Right forelimb (tissue), 1 donor: Measurements from ENCODE around the gene COMMD3.
A peak's percentile ranks its signal among the peaks of the same experiment; 100 is the strongest.

Experiments
- DNase-seq: peaks from one replicate; pipeline ENCODE4 v3.0.0-alpha.2; 2018

The COMMD3 gene

DNA sequence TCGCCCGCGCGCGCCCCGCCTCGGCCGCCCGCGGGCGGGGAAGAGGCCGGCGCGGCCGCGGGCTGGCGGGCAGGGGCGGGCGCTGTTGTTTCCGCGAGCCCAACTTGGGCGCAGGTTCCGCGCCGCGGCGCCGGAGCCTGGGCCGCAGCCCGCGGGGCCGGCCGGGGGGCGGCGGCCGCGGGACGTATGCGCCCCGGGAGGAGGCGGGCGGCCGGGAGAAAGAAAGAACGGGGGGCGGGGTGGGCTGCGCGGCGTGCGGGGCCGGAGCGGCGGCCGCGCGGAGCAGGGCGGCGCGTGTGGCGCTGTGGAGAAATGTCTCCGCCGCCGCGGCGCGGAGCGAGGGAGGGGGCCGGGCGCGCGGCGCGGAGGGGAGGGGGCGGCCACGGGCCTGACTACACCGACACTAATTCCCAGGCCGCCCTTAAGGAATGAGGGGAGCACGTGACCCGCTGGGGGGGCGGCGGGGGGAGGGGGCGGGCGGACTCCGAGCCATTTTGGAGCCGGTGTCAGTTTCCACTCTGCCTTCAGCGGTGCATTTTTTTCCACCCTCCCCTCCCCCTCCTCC, 4.5 kb downstream of the COMMD3 start, which contains the start of gene BMI1:
Gene BMI1, plus strand, starts transcription at position 509 of the 565 bp plus-strand sequence. CDS start 5,351 bp downstream, outside the sequence.
- DNase-seq = peak; percentile 96

DNA sequence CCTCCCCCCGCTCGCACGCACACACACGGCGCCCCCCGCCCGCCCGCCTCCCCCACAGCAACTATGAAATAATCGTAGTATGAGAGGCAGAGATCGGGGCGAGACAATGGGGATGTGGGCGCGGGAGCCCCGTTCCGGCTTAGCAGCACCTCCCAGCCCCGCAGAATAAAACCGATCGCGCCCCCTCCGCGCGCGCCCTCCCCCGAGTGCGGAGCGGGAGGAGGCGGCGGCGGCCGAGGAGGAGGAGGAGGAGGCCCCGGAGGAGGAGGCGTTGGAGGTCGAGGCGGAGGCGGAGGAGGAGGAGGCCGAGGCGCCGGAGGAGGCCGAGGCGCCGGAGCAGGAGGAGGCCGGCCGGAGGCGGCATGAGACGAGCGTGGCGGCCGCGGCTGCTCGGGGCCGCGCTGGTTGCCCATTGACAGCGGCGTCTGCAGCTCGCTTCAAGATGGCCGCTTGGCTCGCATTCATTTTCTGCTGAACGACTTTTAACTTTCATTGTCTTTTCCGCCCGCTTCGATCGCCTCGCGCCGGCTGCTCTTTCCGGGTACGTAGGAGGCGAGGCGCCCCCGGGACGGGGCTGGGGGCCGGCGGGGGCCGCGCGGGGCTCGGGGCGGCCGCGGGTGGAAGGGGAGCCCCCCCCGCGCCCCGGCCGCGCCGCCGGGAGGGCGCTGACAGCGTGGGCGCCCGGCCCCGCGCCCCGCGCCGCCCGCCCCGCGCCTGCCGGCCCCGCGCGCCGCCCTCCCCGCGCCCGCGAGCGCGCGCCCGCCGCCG, 5.2 kb downstream of the COMMD3 start:
- peak; percentile 85 for DNase-seq

DNA sequence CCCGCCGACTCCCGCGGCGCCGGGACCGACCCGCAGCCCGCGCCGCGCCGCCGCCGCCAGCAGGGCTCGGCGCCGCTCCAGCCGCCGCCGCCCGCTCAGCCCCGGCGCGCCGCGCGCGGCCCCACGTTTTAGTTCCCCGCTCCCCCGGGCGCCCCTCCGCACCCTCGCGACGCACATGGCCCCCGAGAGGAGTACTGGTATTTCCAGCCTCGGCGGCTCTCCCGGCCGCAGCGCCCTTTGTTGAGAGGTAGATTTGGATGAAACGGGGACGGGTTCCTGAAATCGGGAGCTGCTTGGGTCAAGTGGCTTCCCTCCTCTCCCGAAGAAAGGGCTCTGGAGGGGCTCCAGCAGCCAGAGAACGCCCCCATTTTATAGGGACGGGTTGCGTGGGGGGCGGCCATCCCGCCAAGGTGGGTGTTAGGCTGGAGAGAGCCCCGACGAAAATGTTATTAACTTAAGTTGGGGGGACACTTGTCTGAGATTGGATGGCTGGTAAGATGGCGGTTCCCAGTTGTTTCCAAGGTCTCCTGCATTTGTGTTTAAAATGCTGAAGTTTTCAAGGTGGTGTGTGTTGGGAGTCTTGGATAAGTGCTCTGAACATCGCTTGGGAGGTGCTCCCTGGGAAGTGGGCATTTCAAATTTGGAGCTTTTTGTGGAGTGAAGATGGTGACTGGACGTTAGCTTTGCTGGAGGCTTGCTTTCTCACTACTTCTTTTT, 5.9 kb downstream of the COMMD3 start:
- DNase-seq = peak; percentile 68

DNA sequence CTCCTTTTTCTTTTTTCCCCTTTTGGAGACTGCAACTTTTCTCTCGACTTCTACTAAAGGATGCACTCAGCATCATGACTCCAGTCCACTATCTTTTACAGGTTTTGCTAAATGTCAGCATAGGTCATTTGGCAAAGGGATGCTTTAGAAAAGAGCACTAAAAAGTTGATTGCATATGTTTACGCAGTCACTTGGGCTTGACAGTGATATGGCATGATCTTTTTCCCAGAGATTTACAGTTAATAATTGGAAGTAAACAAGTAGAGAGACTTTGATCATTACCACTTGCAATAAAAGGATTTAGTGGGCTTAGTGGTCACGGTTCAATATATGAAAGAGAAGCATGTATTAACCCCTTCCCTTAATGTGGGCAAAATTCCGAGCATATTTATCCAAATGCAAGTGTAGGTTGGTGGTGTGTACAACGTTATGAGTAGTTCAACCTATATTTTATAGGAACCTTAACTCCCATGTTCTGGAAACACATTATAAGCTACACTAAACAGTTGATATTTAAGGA, 6.5 kb downstream of the COMMD3 start:
- no peak for DNase-seq

DNA sequence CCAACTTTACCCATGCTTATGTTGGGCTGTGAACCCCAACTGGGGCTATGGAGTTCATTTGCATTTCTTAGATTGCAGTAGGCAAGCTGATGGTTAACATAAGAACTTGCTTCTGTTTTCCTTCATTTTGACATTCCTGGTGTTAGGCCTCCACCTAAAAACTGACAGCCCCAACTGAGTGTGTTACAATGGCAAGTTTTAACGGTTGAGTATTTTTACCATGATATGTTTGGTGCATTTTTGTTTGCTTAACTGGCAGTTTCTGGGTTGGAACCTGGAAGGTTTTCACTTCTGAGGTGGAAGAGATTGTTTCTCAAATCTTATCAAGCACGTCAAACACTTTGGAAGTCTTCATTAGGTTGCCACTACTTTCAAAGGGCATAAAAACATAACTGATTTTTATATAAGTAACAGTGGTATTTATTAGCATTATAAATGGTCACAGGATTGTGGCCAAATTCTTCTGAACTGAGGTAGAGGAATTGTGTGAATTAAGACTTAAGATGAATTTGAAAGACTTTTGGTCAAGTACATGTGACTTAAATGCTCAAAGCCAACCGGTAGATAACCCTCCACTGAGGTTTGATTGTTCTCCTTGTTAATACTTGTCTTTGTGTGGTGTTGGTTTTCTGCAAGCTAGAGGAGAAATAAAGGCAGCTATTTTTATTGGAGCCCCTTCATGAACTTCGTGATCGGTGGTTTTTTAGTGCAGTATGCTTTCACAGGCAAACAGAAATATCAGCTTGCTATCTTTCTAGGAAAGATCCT, 7.5 kb downstream of the COMMD3 start:
- no peak for DNase-seq

DNA sequence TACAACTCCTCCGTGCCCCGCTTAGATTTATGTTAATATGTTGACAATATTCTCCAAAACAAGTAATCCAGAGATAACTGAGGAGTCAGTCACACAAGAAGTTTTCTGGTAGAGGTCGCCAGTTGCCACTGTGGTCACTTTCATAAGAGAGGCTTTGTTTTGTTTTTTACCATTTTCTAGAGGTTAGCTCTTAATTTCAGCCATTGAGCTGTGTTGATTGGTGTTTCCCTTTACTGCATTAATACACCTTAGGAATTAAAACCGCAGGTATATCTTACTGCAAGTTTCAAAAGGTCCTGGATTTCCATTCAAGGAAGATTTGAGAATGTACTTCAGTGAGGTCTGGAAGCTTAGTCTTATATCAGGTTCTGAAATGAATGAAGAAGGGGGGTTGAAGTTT, 8.2 kb downstream of the COMMD3 start:
- DNase-seq = no peak

DNA sequence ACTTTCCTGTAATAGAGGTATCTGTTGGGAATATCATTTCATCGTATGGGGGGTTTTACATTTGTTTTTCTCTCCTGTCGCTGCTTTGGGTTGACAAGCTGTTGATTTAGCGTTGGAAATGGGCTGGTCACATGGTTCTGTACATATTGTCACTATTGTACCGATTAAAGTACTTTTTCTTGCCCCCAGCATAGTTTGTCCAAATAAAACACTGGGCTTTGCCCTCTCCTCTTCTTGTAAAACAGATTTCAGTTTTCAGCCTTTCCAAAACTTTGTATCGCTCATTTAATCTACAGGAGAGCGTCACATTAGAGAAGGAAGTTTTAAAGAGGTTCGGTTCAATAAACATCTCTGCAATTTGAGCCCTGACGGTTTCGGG, 8.7 kb downstream of the COMMD3 start:
- no peak for DNase-seq

DNA sequence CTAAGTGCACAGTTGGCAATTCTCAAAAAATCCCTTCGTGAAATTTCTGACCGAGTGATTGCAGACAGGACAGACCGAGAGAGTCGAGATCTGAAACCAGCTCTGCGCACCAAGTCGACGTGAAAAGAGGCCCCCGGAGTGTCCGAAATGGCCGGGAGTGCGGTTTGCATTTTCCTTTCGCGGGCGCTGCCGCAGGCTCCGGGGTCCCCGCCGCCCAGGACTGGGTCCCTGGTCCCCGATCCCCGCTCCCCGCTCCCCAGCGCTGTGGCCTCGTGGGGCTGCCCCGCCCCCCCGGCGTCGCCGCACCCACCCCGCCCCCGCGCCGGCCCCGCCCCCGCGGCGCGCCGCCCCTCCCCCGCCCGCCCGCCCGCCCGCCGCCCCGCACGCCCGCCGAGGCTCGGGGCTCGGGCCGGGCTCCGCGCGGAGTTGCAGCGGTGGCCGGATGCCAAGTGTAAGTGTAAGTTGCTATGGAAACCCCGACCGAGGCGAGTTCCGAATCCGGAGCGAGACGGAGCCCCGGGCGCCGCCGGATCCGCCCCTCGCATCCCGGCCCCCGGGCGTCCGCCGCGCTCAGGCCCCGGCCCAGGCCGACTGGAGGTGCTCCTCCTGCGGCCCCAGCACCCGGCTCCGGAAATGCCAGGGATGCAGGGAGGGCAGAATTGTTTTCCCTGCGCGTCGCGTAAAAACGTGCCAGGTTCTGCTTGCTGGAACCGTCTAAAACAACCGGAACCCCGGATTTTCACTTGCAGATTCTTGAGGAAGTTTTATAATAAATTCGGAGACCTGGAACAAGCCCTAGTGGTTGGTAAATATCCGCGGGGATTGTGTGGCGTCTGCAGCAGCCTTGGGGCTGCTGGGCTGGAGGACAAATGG, 9.3 kb downstream of the COMMD3 start:
- DNase-seq = peak; percentile 81

DNA sequence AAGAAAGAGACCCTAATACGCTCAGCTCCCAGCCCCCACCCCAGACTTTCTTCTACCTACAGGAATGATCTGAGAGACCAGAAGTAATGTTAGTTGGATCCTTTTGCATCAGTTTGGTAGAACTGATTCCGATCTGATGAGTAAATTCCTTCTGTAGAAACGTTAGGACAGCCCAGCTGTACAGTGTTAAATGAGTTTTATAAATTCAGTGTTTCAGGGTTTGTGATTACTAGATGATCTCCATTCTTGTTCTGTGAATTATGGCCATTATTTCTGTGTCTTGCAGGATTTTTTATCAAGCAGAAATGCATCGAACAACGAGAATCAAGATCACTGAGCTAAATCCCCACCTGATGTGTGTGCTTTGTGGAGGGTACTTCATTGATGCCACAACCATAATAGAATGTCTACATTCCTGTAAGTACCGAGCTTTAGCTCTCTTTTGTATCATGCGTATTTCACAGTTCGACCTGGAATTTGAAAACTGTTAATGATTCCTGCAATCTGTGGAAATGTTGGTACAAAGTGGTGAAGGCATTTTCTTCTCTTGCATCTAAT, 10.0 kb downstream of the COMMD3 start:
- DNase-seq = no peak

DNA sequence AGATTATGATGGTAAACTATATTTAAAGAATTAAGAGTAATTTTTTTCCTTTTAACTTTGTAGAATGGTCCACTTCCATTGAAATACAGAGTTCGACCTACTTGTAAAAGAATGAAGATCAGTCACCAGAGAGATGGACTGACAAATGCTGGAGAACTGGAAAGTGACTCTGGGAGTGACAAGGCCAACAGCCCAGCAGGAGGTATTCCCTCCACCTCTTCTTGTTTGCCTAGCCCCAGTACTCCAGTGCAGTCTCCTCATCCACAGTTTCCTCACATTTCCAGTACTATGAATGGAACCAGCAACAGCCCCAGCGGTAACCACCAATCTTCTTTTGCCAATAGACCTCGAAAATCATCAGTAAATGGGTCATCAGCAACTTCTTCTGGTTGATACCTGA, 13.0 kb downstream of the COMMD3 start:
- no peak for DNase-seq

DNA sequence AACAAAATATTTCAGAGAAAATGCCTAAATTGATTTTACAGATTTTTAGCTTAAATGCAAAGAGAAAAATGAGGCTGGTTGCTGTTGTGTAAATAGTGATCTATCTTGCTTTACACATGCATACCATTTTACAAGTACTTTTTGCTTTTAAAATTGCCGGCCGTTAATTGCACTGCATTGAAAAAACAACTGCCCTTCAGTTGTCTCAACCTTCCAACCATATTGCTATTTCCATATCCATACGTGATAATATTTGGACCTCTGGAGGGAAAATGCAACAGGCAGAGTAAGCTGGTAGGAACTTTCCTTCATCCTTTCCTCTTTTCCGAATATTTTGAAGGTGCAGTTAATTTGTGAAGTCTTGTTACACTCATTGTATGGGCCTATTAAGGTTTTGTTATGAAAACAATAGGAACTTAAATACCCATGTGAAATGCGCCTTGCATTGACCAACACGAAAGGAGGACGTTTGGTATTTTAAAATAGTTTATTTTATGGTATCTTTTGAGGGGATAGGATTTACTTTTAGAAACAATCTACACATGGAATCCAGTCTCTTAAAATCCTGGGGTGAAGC, 16.0 kb downstream of the COMMD3 start:
- no peak for DNase-seq

DNA sequence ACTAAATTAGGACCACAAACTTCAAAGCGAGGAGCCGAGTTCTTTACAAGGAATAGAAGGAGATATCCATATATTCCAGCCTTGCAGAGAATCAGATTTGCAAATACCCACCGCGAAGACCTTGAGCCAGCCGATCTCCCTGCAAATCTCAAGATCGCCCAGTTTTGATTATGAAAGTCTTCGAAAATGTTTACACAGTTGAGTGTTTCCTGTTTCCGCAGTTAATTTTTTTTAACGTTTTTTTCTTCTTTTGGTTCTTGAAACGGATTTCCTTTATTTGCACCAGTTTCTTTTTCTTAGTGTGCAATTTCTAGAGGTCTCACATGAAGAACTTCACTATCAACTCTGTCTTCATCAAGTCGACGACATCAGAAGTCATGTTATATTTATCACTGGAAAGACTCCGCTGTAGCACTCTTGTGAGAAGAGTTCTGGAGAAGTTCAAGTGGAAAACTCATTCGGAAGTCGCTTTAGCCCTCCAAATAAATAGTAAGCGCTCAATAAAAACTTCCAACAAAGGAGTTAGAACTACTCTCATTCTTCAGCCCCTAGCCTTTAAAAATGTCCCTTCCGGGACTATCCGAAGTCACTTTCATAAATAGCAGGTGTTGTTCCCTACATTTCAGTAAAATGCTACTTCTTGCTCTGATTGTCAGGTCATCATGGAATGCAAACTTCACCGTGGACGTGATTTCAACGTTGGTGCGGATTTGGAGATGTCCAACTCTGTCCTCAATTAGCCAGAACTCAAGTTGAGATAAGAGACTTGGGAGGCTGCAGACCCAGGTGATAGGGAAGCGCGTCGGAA, 17.2 kb downstream of the COMMD3 start:
- no peak for DNase-seq

DNA sequence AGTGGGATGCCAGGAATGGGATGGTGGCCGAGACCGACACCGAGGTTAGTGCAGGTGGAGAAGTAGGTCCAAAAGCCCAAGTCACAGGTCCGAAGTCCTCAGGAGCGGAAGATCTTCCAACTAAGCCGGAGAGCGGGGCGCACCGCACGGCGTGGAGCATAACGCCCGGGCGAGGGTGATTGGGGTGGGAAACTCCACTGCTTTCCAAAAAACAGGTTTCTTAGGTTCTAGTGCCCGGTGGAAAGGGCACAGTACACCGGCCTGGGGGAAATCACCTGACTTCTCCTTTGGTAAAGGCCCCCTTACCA, 17.7 kb downstream of the COMMD3 start:
- no peak for DNase-seq

DNA sequence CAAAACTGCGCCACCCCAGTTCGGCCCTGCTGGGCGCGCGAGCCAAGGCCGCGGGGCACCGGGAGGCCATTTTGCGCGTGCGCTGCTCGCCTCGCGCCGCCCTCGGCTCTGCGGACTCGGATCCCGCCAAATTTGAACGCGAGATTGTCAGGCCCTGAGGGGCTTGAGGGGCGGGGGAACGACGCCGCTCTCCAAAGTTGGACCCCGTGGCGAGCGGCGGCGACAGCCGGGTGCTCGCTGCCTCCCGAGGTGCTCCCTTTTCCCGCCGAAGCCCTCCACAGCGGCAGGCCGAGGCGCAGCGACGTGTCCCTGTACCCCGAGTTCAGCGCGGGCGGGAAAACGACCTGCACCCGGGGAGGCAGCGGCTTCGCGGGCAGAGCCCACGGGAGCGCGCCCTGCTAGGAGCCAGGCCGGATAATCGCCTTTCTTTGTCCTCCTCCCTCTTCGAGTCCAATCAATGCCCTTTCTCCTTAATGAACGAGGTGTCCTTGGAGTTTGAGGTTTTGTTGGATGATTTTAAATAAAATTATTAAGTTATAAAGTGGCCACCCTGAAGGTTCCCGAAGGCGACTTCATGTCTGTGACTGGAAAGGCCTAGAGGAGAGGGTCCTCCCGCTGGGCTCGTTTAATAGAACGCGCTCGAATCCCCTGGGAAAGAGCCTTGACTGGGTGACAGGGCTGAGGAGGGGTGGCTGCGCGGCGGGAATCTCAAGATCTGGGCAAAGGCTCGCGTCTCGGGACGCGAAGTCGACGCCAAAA, 18.4 kb downstream of the COMMD3 start:
- DNase-seq = peak; percentile 63

DNA sequence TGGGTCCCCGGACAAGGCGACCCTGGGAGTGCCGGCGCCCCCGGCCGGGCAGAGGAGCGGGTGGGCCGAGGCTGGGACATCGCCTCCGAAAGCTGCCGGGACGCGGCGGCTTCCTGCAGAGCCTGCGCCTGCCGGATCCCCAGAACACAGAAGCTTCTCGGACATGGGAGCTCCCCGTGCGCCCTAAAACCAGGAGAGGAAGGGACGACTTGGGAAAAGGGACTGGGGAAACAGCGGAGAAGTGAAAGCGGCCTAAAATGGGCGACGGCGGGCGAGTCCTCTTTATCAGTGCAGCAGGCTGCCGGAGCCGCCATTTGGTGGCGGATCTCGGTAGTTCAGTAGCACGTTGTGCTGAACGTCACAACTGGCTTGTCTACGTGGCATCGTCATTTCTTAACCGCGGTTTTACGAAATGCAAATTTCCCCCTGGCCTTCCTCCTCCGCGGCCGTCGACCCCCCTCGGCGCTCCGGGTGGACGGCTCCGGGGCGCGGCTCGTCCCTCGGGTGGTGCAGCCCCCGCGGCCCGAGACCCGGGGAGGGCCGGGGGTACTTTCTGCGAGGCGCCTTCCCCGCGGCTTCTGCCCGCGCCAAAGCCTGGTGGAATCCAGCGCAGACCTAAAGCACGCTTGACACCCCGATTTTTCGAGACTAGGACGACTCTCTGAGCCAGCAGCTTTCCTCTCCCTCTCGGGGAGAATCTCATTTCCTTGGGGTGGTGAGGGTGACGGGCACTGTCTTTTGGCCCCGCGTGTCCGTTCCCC, 19.2 kb downstream of the COMMD3 start:
- DNase-seq = peak; percentile 80

DNA sequence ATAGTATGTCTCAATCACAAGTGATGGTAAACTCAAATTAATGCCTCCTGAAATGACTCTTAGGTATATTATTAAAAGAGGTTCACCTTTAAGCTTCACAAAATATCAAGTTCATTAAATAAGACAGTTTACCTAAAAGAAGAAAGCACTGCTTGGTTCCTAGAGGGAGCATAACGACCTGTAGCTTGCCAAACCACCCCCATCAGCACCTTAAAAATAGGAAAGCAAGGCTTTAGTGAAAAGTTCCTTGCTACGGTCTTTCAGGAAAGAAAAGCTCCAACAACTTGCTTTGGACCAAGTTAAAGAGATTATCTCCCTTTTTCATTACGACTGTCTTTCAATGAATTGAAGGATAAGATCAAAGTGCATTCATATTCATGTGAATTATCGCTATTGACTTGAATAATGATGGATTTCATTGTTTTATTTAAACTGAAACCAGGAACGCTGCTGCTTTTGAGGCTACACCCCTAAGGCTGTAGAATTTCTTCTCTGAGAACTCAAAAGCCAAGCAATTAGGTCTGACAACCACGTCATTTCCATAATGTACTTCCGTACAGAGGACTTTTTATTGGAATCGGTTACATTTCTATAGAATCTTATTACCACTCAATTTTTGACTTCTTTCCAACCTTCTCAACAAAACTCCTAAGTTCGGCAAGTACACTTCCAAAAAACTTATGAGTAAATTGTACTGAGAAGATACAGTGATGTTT, 22.2 kb downstream of the COMMD3 start:
- DNase-seq = no peak

DNA sequence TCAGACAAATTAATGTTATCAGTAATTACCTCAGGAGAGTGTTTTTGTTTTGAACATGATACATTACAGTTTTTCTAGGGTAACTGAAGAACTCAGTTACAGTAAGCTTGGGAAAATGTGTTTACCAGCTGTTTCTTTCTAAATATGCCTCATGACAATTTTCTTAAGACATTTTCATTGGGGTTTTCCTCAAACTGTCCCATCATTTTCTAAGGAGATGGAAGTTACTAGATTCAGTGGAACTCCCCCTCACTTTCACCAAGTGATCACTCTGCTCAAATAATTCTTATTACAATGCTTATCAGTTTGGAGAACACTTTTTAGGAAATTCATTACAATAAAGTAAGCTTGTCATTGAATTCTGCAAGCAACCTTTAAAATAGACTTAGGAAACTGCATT, 22.7 kb downstream of the COMMD3 start:
- DNase-seq = no peak

DNA sequence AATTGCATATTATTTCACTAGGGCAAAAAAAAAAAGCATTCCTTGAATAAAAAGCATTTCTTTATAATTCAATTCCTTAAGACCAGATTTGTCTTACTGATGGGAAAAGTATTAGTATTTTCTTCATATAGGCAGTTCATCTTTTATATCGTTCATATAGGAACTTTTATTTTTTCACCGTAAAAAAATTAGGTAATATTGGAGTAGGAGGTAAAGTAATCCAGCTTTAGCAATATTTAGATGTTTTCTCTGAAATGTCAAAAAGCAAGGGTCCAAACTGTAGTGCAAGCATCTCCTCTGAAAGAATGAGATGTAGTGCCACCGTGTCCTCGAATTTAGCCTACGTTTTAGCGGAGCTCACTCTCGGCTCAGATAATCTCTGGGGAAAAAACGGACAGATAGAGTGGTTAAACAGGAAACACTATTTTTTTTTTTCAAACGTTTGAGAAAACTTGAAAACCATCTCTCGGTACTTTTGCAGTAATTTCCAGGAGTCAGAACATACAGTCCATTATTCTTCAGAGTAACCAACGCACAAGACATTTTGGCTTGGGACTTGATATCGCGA, 23.7 kb downstream of the COMMD3 start:
- no peak for DNase-seq
